HepG2 (cell line): ENCODE measurements around the gene INSR. TPM values are rescaled to one million over a fixed set of nuclear protein-coding genes. Genes with fewer than 3 reads are reported as not detected.

ENCODE experiments used
- AKAP8 ChIP-seq: sonication (generic); formaldehyde crosslinking; IDR thresholded peaks from 2 replicates; pipeline ENCODE4 v1.5.1; 2020; ENCODE audit warnings: mild to moderate bottlenecking, missing genetic modification reagents
- AKNA ChIP-seq: sonication (generic); formaldehyde crosslinking; IDR thresholded peaks from 2 replicates; pipeline ENCODE4 v1.4.0; 2020; ENCODE audit warnings: missing genetic modification reagents, borderline replicate concordance
- FOXO4 ChIP-seq: sonication (generic); formaldehyde crosslinking; conservative IDR thresholded peaks from 2 replicates; pipeline ENCODE4 v1.8.1; 2023; ENCODE audit warnings: missing genetic modification reagents
- HNRNPL ChIP-seq: fragments of 200-400 bp; formaldehyde crosslinking; IDR thresholded peaks from 2 replicates; pipeline ENCODE4 v1.6.1; 2017; ENCODE audit warnings: mild to moderate bottlenecking, low read depth, low read length
- NFIB ChIP-seq: sonication (generic); formaldehyde crosslinking; IDR thresholded peaks from 2 replicates; pipeline ENCODE4 v1.9.0; 2021; ENCODE audit warnings: missing genetic modification reagents, mild to moderate bottlenecking, borderline replicate concordance
- NFKBIZ ChIP-seq: IDR thresholded peaks from 2 replicates; pipeline ENCODE4 v1.6.1; 2018; ENCODE audit warnings: missing genetic modification reagents, missing compliant biosample characterization
- NFYB ChIP-seq: sonication (generic); formaldehyde crosslinking; IDR thresholded peaks from 2 replicates; pipeline ENCODE4 v1.4.0; 2020; ENCODE audit warnings: missing genetic modification reagents
- NONO ChIP-seq, 2 experiments: fragments of 450-650 bp in 1 of 2; sonication (generic) in 1 of 2; formaldehyde crosslinking in 1 of 2; IDR thresholded peaks in 1 of 2; conservative IDR thresholded peaks in 1 of 2; 2 replicates each; pipeline versions ENCODE4 v1.6.1 to v1.8.0; 2017 to 2022; ENCODE audit warnings: mild to moderate bottlenecking in 1 of 2, missing genetic modification reagents in 1 of 2, moderate library complexity in 1 of 2
- TMF1 ChIP-seq: sonication (generic); formaldehyde crosslinking; IDR thresholded peaks from 2 replicates; pipeline ENCODE4 v1.8.1; 2022; ENCODE audit warnings: low read depth, missing genetic modification reagents
- ZMAT3 ChIP-seq: sonication (generic); formaldehyde crosslinking; conservative IDR thresholded peaks from 2 replicates; pipeline ENCODE4 v1.7.0; 2021; ENCODE audit warnings: missing genetic modification reagents
- ZNF784 ChIP-seq: sonication (generic); formaldehyde crosslinking; IDR thresholded peaks from 2 replicates; pipeline ENCODE4 v1.5.1; 2020; ENCODE audit warnings: missing genetic modification reagents, mild to moderate bottlenecking, borderline replicate concordance
- ZNF83 ChIP-seq: sonication (generic); formaldehyde crosslinking; IDR thresholded peaks from 2 replicates; pipeline ENCODE4 v1.4.0; 2020; ENCODE audit warnings: missing genetic modification reagents, mild to moderate bottlenecking, borderline replicate concordance
- polyA plus RNA-seq, 8 experiments: library from polyadenylated mRNA; depleted of rRNA in 3 of 8; stranded (reverse) in 7 of 8; unstranded in 1 of 8; fragments of >200 nt; fragmentation: Illumina TruSeq in 4 of 8; extraction: Trizol in 4 of 8; gene quantifications; 2 replicates each; pipeline versions ENCODE4 v1.2.1 to v1.2.3, GENCODE V29; 2011 to 2016; ENCODE audit warnings: low read depth in 4 of 8, missing spikeins in 1 of 8, mixed read lengths in 1 of 8; ENCODE audit not compliant: insufficient read depth in 1 of 8
- total RNA-seq, 5 experiments: library from RNA; depleted of rRNA; stranded (reverse); fragments of >200 nt; fragmentation: Illumina TruSeq; extraction: Trizol; gene quantifications; 2 replicates each; pipeline ENCODE4 v1.2.3, GENCODE V29; 2016; ENCODE audit warnings: low read depth in 1 of 5
- TF ChIP-seq, protein P1 (sequence below): sonication (generic); formaldehyde crosslinking; IDR thresholded peaks from 2 replicates; pipeline ENCODE4 v1.8.1; 2022; ENCODE audit warnings: mild to moderate bottlenecking, missing genetic modification reagents
- TF ChIP-seq, protein P2 (sequence below), 2 experiments: sonication (generic) in 1 of 2; formaldehyde crosslinking in 1 of 2; IDR thresholded peaks; 2 replicates each; pipeline versions ENCODE4 v1.5.1 to v1.6.1; 2011 to 2020; ENCODE audit warnings: borderline replicate concordance in 1 of 2, low read depth in 1 of 2, low read length in 1 of 2, mild to moderate bottlenecking in 1 of 2, missing genetic modification reagents in 1 of 2, moderate library complexity in 1 of 2

Gene INSR
- total and polyA plus RNA-seq, 2 of the 13 experiments (the other 11 are each of a cell fraction or from before 2014, with no cell fraction given): 24.2 to 29.8 TPM

DNA sequence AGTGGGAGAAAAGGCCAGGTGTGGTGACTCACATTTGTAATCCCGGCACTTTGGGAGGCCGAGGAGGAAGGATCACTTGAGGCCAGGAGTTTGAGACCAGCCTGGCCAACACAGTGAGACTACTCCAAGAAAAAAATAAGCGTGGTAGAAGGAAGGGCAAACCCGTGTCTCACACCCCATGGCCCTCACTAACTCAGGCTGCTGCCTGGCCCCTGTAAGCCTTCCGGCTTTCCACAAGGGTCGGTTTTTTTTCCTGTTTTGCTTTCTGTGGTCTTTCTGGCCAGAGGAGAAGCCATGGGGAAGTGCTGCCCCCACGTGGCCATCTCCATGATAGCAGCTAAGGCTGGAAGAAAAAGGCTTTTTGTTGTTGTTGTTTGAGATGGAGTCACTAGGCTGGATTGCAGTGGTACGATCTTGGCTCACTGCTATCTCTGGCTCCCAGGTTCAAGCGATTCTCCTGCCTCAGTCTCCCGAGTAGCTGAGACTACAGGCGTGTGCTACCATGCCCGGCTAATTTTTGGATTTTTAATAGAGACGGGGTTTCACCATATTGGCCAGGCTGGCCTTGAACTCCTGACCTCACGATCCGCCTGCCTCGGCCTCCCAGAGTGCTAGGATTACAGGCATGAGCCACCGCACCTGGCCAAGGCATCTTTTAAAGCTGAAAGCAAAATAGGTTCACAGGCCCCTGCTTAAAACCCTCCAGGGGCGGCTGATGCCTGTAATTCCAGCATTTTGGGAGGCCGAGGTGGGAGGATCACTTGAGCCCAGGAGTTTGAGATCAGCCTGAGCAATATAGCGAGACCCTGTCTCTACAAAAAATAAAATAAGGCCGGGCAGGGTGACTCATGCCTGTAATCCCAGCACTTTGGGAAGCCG lies 47.0 kb upstream of the INSR start (continued):
- TF ChIP-seq AKNA (CRISPR knock-in tag): no peak
- no peak for TF ChIP-seq TMF1
- TF ChIP-seq NFYB (CRISPR knock-in tag): no peak
- TF ChIP-seq ZMAT3 (CRISPR knock-in tag): no peak
- TF ChIP-seq, protein P1, sequence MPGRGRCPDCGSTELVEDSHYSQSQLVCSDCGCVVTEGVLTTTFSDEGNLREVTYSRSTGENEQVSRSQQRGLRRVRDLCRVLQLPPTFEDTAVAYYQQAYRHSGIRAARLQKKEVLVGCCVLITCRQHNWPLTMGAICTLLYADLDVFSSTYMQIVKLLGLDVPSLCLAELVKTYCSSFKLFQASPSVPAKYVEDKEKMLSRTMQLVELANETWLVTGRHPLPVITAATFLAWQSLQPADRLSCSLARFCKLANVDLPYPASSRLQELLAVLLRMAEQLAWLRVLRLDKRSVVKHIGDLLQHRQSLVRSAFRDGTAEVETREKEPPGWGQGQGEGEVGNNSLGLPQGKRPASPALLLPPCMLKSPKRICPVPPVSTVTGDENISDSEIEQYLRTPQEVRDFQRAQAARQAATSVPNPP (CRISPR knock-in tag): no peak
- no peak for TF ChIP-seq FOXO4 (CRISPR knock-in tag)
- no peak for TF ChIP-seq NONO (IDR thresholded peaks at IDR 0.05)
- TF ChIP-seq NONO (CRISPR knock-in tag; conservative IDR thresholded peaks at IDR 0.05): no peak
- no peak for TF ChIP-seq AKAP8 (CRISPR knock-in tag)
- TF ChIP-seq NFIB (CRISPR knock-in tag): no peak
- no peak for TF ChIP-seq ZNF784 (CRISPR knock-in tag)
- TF ChIP-seq NFKBIZ (CRISPR knock-in tag): no peak
- TF ChIP-seq ZNF83 (CRISPR knock-in tag): no peak
- no peak for TF ChIP-seq HNRNPL
- TF ChIP-seq, protein P2, sequence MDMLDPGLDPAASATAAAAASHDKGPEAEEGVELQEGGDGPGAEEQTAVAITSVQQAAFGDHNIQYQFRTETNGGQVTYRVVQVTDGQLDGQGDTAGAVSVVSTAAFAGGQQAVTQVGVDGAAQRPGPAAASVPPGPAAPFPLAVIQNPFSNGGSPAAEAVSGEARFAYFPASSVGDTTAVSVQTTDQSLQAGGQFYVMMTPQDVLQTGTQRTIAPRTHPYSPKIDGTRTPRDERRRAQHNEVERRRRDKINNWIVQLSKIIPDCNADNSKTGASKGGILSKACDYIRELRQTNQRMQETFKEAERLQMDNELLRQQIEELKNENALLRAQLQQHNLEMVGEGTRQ (IDR thresholded peaks at IDR 0.05; ENCODE audit: low read depth, low read length): no peak
- TF ChIP-seq, protein P2 (CRISPR knock-in tag; IDR thresholded peaks at IDR 0.05; ENCODE audit: borderline replicate concordance): no peak
